H1 (cell line): ENCODE results near the gene LCN2. TPM values are rescaled to one million over a fixed set of nuclear protein-coding genes. Genes with fewer than 3 reads are reported as not detected.

Experiments
- CREB1 ChIP-seq: IDR thresholded peaks from 2 replicates; pipeline ENCODE4 v1.6.1; 2012; ENCODE audit warnings: inconsistent platforms
- E2F6 ChIP-seq: IDR thresholded peaks from 2 replicates; pipeline ENCODE4 v1.6.1; 2012; ENCODE audit warnings: inconsistent platforms
- NANOG ChIP-seq: IDR thresholded peaks from 2 replicates; pipeline ENCODE4 v1.6.1; 2011; ENCODE audit warnings: low read length, low read depth, mild to moderate bottlenecking, inconsistent platforms; ENCODE audit not compliant: insufficient read depth, poor library complexity, severe bottlenecking
- TAF7 ChIP-seq: optimal IDR thresholded peaks from 2 replicates; pipeline ENCODE3; 2011; ENCODE audit warnings: low read depth, mild to moderate bottlenecking, inconsistent platforms, low read length, moderate library complexity, borderline replicate concordance
- USF2 ChIP-seq: IDR thresholded peaks from 2 replicates; pipeline ENCODE4 v1.6.1; 2011; ENCODE audit warnings: low read length, improper control_type of control experiment
- polyA plus RNA-seq, 7 experiments: library from polyadenylated mRNA; depleted of rRNA in 3 of 7; stranded (reverse) in 5 of 7; unstranded in 2 of 7; fragments of >200 nt in 5 of 7; fragments of 200-250 nt in 2 of 7; gene quantifications; 1 replicate in 5 of 7; 2 replicates in 1 of 7; 4 replicates in 1 of 7; pipeline versions ENCODE4 v1.2.1 to v1.2.3, GENCODE V29; 2011 to 2013; ENCODE audit warnings: missing spikeins in 2 of 7, mixed read lengths in 2 of 7
- total RNA-seq: library from RNA; stranded (reverse); fragmentation: NEBNext Ultra II Directional; extraction: Animal tissue kit (Norgen Biotek cat#: 25700); gene quantifications from 2 replicates; pipeline ENCODE4 v1.2.1, GENCODE V29; 2021

Gene LCN2
- total and polyA plus RNA-seq, 2 of the 8 experiments (the other 6 are each of a cell fraction or from before 2014, with no cell fraction given): 1.1 to 1.6 TPM

- TF ChIP-seq TAF7 (peak; percentile 49), CREB1 (peak; percentile 88), USF2 (0 out of 2 replicates have a peak, but pooled peaks have one; percentile 42), NANOG (no peak), E2F6 (peak; percentile 57)
Measured at GRCh38 chr9:128192601-128193371, 43.5 kb downstream of the LCN2 start (continued).
